HG02798 (cell line): ENCODE results near the gene PLGRKT.
"Not testable (repeated sequence)": the region's sequence is repeated elsewhere in the genome, so short reads cannot be mapped to it uniquely, and the experiment has no call there.

Source experiments
- ATAC-seq: cut with Tn5 transposase; IDR thresholded peaks from one replicate; pipeline ENCODE4 v1.9.1; 2021; ENCODE audit warnings: mild to moderate bottlenecking; ENCODE audit not compliant: unreplicated experiment, poor library complexity

Gene PLGRKT

GRCh38 chr9:5453004-5453403 lies 15.3 kb upstream of the PLGRKT start:
- ATAC-seq = no peak

- ATAC-seq = no peak
These were observed 14.5 kb upstream of the PLGRKT start for GRCh38 chr9:5452286-5452609.

GRCh38 chr9:5450359-5451091 lies 12.8 kb upstream of the PLGRKT start, which contains the start of gene CD274:
Gene CD274, plus strand, starts transcription at chr9:5450542. Its CDS starts 5,572 bp downstream, at chr9:5456114.
- ATAC-seq = peak; percentile 77

- ATAC-seq = no peak
These were observed 12.0 kb upstream of the PLGRKT start for GRCh38 chr9:5449521-5450358.

- no peak for ATAC-seq
These were observed 11.0 kb upstream of the PLGRKT start for GRCh38 chr9:5448461-5449435.

- no peak for ATAC-seq
These were observed 10.3 kb upstream of the PLGRKT start for GRCh38 chr9:5448016-5448415.

- no peak for ATAC-seq
These were observed 9.6 kb upstream of the PLGRKT start for GRCh38 chr9:5447337-5447736.

- no peak for ATAC-seq
These were observed 8.9 kb upstream of the PLGRKT start for GRCh38 chr9:5446451-5447236.

- no peak for ATAC-seq
These were observed 8.2 kb upstream of the PLGRKT start for GRCh38 chr9:5445886-5446285.

GRCh38 chr9:5445096-5445495 lies 7.4 kb upstream of the PLGRKT start:
- not testable (repeated sequence) for ATAC-seq

- ATAC-seq = no peak
These were observed 6.1 kb upstream of the PLGRKT start for GRCh38 chr9:5443850-5444249.

GRCh38 chr9:5442400-5443011 lies 4.8 kb upstream of the PLGRKT start:
- no peak for ATAC-seq

- no peak for ATAC-seq
These were observed 3.3 kb upstream of the PLGRKT start for GRCh38 chr9:5441043-5441442.

GRCh38 chr9:5440426-5440825 lies 2.7 kb upstream of the PLGRKT start:
- no peak for ATAC-seq

- ATAC-seq = peak; percentile 58
These were observed 807 bp upstream of the PLGRKT start for GRCh38 chr9:5438301-5439162.

- no peak for ATAC-seq
These were observed 1.3 kb downstream of the PLGRKT start for GRCh38 chr9:5436441-5436840.

- ATAC-seq = no peak
These were observed 1.8 kb downstream of the PLGRKT start for GRCh38 chr9:5435912-5436311.
